HG02938 (cell line): ENCODE measurements around the gene KLK15.

Experiments
- ATAC-seq: cut with Tn5 transposase; IDR thresholded peaks from one replicate; pipeline ENCODE4 v1.9.1; 2021; ENCODE audit warnings: mild to moderate bottlenecking, moderate library complexity; ENCODE audit not compliant: unreplicated experiment

Gene KLK15

DNA sequence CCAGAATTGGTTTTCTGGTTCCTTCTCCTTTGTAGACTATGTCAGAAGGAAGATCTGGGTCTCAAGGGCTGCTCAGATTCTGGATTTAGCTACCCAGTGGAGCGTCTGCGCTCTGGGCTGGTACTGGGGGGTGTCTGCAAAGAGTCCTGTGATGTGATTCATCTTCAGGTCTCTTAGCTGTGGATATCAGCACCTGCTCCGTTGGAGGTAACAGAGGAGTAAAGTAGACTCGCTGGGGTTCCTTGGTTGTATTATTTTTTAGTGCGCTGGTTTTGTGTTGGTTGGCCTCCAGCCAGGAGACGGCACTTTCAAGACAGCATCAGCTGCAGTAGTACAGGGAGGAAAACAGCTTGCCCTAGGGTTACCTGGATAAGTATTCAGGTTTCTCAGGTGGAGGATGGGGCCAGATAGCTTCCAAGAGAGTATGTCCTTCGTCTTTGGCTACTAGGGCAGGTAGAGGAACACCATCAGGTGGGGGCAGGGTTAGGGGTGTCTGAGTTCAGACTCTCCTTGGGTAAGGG lies 10.4 kb upstream of the KLK15 start:
- ATAC-seq: no peak

DNA sequence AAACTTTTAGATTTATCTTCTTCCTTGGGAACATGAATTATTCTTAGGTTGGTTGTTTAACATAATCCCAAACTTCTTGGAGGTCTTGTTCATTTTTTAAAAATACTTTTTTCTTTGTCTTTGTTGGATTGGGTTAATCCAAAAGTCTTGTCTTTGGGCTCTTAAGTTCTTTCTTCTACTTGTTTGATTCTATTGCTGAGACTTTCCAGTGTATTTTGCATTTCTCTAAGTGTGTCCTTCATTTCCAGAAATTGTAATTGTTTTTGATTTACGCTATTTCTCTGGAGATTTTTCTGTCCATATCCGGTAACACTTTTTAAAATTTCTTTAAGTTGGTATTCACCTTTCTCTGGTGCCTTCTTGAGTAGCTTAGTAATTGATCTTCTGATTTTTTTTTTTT lies 9.8 kb upstream of the KLK15 start:
- ATAC-seq: no peak

DNA sequence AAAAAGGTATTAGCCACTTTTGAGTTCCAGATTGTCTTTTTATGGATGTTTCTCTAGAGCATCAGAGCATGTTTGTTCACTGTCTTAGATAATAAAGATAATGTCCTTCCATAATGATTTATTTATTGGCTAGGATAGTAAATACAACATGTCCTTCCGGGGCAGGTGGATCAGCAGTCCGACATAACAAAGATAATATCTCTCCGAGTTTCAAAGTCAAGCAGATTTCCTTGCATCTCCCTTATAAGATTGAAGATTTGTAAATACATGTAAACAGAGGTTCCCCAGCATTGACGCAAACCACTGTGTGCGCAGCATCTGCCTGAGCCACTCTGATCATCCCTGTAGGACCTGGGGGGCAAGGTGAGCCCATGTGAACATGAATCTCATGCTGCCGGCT lies 8.8 kb upstream of the KLK15 start:
- ATAC-seq: no peak

DNA sequence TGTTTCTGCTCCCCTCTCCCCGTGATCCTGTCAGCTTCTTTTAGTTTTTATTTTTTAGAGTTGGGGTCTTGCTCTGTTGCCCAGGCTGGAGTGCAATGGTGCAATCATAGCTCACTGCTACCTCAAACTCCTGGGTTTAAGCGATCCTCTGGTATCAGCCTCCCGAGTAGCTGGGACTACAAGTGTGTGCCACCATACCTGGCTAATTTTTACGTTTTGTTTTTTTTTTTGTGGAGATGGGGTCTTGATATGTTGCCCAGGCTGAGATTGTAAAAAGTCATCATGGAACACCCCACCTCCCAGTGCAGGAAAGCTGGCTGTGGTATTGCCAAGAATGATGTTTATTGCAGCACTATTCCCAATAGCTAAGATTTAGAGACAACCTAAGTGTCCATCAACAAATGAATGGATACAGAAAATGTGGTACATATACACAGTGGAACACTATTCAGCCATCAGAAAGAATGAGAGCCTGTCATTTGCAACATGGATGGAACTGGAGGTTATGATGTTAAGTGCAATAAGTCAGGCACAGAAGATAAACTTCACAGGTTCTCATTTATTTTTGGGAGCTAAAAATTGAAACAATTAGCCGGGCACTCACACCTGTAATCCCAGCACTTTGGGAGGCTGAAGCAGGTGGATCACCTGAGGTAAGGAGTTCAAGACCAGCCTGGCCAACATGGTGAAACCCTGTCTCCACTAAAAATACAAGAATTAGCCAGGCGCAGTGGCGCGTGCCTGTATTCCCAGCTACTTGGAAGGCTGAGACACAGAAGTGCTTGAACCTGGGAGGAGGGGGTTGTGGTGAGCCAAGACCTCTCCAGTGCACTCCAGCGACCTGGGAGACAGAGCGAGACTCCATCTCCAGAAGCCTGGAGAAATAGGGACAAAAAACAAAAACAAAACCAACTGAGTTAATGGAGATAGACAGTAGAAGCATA lies 6.6 kb upstream of the KLK15 start:
- ATAC-seq: no peak

DNA sequence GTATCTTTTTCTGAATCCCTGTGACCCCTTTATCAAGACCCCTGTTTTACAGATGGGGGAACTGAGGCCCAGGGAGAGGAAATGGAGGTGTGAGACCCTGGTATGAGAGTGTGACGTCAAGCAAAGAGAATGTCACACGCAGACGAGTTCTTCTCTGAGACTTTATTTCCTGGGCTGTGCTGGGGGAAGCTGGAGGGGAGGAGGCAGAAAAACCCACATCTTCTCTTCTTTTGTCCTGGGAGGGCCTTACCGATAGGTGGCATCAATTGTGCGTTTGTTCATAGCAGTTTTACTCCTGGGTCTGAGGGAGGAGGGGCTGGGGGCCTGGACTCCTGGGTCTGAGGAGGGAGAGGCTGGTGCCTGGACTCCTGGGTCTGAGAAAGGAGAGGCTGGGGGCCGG lies 4.9 kb upstream of the KLK15 start:
- ATAC-seq: no peak

DNA sequence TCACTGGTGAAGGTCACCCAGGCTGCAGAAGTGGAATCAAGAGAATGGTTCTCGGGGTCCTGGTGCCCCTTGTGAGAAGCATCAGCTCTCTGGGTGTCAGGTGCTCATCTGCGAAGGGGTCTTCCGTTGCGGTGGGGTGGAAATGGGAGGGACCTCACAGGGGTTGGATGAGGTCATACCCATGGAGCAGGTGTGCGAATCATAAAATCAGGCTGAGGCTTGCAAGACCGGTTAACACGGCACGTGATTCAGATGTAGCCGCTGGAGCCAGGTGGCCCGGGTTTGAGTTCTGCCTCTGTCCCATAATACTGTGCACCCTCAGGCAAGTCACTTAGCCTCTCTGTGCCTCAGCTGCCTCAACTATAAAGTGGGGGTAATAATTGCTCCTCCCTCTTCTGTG lies 3.9 kb upstream of the KLK15 start:
- no peak for ATAC-seq

DNA sequence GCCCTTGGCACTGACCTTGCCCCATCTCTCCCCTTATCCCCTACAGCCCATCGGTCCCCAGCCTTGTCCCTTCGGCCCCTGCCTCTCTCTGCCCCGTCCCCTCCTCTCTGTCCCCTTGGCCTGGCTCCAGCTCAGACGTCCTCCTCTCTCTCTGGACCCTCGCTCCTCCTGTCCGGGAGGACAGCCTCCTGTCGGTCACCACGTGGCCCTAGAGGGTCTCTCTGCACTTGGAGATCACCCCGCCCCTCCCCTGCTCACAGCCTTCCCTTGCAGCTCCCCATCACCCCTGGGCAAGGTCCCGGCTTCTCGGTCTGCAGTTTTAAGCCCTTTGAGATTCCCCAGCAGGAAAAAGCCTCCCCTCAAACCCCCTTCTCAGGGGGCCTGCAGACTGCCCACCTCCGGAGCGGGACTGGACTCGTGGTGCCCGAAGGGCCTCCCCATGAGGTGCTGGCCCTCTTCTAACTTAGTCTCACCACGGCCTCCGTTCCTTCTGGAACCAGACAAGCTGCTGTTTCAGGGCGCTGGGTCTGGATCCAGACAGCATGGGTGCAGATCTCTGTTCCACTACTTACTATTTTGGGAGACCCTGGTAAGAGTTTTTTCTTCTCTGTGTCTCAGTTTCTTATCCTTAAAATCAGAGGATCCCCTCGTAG lies 3.3 kb upstream of the KLK15 start:
- ATAC-seq: no peak

DNA sequence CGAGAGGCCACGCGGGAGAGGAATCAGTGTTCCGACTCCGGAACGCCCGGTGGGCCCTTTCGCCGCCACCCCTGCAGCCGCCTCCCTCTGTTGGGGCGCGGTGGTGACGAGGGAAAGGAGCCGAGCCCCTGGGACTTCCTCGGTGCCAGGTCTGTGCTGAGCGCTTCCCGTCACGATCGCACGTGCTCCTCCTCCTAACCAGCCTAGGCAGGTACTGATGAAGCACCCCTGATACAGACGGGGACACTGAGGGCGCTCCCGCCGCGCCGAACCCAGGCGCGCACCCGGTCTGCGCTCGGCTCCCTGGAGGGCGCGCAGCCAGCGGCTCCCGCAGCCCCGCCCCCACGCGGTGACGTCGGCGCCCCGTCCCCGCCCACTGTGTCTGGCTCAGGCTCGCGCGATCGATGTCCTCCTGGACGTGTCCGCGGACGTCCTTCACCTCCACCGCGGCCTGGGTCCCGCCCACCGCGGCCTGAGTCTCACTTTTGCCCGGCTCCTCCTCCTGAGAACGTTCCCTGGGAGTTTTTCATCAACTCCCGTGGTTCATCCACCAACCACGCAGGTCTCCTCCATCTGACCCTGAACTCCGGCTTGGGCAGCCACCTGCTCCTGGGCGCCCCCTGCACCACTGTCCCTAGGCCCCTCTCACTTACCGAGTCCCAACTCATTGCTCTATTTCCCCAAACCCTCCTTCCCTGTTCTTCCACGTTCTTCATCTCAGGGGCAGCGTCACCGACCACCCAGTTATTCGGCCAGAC lies 2.6 kb upstream of the KLK15 start:
- ATAC-seq: no peak

DNA sequence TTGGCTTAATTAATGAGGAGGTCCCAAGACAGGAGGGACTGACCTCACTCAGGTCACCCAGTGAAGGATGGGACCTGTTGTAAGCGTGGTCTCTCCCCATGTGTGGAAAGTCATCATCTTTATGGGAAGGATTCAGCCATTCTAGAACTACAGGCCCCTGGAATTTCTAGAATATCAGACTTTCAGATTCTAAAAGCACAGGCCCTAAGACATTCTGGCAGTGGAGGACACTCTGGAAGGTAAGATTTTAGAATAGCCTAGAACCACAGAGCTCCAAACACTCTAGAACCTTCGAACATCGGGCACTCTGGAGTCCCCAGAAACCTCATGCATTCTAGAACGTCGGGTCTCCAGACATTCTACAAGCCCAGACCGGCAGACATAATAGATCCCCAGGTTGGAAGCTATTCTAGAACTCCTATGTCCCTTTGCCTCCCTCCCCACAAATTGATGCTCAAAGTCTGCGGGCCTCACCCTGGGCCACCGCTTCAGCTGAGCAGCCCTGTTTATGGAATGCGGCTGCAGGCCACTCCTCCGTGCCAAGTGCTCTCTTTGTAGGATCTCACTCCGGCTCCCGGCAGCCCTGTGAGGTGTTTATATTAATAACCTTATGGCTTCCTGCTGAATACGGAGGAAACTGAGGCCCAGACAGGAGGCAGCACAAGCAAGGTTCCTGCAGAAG lies 1.9 kb upstream of the KLK15 start:
- ATAC-seq: no peak

DNA sequence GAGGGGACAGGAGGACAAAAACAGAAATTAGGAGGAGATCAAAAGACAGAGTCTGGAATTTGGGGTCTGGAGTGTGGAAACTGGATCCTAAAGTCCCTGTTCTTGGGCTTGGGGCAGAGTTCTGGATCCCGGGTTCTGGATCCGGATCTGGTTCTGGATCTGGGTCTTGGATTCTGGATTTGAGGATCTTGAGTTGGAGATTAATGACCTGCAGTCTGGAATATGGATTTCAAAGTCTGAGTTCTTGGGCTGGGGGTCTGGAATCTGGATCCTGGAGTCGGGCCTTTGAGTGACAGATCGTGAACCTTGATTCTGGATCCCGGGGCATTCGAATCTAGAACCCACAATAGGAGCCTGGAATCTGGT lies 411 bp upstream of the KLK15 start:
- no peak for ATAC-seq

DNA sequence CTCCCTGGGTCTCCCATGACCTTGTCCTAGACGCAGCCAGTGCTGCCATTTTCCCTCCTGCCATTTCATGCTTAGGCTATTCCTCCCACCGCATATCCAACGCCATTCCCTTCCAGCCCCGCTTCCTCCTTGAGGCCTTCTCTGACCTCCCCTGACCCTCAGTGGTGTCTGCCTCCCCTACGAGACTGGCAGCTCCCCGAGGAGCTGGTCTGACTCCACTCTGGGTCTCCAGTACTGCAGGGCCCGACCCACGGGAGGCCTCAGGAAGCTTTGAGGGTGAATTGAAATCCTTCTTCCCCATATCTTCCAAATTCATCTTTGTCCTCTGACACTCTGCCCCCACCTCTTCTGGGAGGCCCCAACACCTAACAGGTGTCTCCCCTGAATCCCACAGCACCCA lies 708 bp downstream of the KLK15 start:
- no peak for ATAC-seq

DNA sequence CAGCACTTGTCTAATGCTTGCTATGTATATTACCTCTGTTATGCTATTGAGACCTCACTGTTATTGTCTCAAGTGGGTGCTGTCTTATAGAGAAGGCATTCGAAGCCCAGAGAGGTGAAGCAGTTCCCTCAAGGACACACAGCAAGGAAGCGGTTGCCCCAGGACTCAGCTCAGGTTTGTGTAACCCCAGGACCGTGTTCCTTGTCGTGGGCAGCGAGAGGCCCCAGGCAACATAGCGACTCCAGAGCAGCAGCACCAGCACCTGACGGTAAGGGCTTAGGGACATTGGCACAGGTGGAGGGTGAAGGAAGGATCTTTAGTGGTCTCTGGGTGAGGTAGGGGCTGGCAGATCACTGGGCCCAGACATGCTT lies 2.4 kb downstream of the KLK15 start:
- ATAC-seq: no peak

DNA sequence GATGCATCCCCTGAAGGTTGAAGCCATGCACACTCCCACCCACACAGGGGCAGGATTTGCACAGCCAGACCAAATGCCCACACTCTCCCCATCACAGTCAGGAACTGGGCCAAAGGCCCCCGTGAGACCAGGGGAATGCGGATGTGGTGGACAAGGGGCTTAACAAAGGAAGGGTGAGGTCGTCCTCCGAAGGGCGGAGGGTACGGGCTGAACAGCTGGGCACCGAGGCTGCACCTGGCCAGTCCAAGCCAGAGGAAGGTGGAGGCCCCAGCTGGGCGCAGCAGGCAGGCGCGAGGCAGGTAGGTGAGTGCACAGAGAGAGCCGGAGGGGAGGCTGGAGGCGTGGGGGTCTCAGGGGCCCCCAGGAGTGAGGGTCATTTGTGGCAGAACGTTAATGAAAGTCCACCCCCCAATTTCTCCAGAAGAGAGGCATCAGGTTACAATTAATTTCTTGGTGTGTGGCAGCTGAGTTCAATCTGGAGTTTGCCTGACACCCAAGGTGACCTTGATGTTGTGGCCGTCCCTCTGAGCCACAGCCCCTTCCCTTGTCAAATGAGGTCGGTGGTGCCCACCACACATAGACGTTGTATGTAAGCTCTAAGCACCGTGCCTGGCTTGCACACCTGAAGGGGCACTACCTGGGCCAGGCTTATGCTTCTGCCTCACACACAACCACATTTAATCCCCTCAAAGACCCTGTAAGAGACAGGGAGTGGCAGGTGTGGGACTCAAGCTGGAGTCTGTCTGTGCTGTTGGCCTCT lies 2.9 kb downstream of the KLK15 start:
- ATAC-seq: no peak

DNA sequence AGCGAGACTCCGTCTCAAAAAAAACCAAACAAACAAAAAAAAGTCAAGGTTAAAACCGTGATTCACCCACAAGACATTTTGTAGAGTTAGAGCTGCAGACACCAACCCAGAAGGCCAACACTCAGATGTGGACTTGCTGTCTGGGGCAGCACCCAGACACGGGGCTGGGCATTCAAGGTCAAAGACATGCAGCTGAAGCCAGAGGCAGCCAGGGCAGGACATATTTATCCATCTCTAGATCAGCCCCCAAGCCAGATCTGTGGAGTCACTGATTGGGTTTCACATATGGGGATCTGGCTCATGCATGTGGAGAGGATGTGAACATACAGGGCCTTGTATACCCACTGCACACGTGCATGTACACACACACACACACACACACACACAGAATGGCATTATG lies 3.6 kb downstream of the KLK15 start:
- ATAC-seq: no peak

DNA sequence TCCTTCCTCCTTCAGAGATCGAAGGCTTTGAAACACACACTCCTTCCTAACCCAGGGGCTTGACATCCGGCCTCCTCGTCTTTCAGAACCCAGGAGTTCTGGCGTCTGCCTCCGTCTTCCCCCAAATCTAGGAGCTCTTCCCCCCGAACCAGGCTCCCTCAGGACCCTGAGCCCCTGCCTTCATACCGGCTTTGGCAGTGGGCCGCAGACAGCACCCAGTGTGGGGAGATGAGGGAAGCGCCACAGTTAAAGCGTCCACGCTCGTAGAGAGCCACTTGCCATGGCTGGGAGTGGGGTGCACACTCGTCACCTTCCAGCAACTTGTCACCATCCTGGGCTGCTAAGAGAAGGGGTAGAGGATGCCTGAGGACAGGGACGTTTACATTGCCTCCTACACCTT lies 5.9 kb downstream of the KLK15 start:
- ATAC-seq: no peak

DNA sequence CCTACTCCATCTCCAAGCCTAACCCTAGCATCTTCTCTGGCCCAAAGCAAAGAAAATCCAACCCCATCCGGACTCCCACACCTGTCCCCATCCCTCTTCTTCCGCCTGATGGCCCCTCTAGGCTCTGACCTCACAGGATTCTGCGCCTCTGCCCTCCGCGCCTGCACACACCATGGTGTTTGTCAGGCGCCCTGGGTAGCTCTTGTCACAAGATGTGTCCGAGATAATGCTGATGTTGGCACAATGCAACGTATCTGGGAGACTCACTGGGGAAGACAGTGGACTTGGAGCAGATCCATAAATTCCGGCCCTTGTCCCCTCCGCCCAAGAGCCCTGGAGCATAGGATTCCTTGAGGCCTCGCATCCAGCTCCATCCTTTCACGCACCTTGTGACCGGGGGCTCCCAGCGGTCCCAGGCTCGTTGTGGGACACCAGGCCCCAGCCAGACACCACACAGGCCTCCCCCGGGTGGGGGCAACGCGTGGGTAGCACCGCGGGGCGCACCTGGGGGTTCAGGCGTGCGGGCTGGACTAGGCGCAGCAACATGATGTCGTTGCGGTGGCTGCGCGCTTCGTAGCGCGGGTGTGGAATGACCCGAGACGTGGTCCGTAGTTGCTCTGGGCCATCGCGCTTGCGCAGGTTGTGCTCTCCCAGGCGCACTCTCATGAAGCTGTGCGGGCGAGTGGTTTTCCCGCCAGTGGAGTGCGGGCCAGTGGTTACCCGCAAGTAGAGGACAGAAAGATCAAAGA lies 6.7 kb downstream of the KLK15 start:
- ATAC-seq: no peak

DNA sequence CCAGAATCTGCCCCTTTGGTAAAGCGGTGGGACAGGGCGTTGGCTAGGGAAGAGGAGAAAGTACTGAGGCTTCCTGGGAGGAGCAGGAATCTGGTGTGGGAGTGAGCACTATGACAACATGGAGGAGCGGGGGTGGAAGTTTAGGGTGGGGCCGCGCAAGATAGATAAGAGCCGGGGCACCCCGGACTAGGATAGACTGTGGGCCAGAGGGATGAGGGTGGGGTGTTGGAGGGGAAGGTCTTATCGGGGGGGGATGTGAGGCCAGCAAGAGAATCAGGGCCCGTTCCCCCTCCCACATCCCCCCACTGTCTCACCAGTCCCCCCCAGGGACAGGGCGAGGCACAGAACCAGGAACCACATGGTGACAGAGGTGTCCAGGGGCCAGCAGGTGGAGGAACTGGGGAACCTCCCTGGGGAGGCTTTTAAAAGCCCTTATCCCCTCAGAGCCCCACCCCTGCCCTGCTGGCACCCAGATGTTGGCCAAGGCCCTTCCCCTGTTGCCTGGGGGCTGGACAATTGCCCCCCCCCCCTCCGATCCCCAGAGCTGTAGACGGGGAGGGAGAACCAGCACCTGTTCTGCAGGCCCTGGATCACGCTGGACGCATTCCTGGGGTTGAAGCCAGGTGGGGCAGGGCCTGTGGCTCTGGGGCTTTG lies 9.9 kb downstream of the KLK15 start, which contains the start of gene KLK1:
Gene KLK1 (minus strand): TSS at position 399 of the 654 bp plus-strand sequence. CDS start 39 bp downstream, at position 360.
- no peak for ATAC-seq

DNA sequence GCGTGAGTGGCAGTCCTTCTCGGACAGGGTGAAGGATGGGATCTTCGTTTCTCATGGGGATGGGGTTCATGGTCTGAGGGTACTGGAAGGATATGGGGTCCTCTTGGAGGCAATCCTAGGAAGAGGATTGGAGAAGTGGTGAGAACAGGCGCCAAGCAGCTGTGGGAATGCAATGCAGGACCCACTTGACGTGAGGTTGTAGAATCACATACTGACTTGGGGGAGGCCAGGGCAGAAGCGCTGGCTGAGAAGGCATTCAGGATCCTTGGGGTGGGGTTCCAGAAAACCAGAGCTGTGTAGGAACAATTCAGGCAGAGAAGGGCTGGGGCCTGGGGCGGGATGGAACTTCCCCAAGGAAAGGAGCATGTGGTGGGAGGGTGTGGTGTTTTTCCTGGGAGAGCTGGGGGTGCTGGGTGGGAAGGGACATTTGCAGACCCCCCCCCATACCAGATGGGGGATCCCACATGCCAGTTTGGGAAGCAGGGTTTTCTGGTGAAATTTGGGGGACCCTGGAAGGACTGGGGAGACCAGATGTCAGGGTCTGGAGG lies 10.6 kb downstream of the KLK15 start:
- no peak for ATAC-seq

DNA sequence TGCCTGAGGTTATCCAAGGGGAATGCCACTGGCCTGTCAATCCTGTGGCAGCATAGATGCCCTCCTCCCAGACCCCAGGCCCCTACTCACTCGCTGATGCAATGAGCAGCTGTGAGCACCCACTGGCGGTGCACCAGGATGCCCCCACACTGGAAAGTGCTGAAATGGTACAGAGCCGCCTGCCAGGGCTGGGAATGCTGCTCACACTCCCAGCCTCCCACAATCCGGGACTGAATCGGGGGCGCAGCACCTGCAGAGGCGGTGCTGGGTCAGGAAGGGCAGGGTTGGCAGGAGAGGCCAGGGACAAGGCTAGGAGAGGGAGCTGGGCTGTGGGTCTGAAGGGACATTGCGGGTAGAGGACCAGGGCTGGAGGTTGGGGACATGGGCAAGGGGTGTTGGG lies 11.8 kb downstream of the KLK15 start:
- ATAC-seq: no peak
